Measurements from ENCODE around the gene SLC7A11. TPM values are rescaled to one million over a fixed set of nuclear protein-coding genes. Genes with fewer than 3 reads are reported as not detected.

Gene SLC7A11
- total RNA-seq, 1 donor from 2014 or later: 10.4 TPM

DNA sequence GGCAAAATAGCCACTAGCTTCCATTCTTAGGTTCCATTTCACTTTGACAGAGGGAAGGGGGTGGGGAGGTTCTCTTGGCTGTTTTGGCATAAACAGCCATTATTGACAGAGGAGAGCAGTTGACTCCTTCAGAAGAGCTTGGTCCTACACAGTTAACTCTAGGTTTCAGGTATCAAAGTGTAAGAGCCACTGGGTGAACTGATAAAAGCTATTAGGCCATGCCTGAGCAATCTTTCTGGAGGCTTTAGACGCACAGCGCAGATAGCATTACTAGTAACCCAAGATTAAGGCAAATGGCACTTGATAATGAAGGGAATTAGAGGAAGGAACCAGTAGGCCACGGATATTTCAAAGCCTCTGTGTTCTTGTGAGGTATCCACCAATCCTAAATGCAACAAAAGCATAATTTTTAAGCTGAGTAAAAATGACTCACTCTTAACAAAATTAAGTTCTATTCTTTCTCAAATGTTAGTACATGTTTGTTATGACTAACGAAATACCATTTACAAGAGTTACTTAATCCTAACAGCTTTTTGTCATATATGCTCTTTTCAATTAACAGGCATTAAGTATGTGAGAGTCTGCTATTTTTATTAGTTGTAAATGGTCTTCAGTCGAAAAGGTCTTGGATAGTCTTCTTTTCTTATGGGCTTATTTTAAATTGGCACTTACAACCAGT is 53.6 kb downstream of the SLC7A11 start:
- Mint-ChIP-seq H3K9me3 (ENCODE audit: unreplicated experiment) (no peaks in the 10 kb centered on the region), H3K27me3 (ENCODE audit: unreplicated experiment) (no peaks in the 10 kb centered on the region), H3K4me1 (ENCODE audit: low read depth, unreplicated experiment) (peaks cover 18% of the 10 kb centered on the region), H3K36me3 (ENCODE audit: unreplicated experiment) (no peaks in the 10 kb centered on the region), H3K4me3 (ENCODE audit: unreplicated experiment) (no peak overlapping the region), H3K27ac (ENCODE audit: unreplicated experiment) (no peak overlapping the region)
- DNase-seq: no peak
- TF ChIP-seq, protein P1, sequence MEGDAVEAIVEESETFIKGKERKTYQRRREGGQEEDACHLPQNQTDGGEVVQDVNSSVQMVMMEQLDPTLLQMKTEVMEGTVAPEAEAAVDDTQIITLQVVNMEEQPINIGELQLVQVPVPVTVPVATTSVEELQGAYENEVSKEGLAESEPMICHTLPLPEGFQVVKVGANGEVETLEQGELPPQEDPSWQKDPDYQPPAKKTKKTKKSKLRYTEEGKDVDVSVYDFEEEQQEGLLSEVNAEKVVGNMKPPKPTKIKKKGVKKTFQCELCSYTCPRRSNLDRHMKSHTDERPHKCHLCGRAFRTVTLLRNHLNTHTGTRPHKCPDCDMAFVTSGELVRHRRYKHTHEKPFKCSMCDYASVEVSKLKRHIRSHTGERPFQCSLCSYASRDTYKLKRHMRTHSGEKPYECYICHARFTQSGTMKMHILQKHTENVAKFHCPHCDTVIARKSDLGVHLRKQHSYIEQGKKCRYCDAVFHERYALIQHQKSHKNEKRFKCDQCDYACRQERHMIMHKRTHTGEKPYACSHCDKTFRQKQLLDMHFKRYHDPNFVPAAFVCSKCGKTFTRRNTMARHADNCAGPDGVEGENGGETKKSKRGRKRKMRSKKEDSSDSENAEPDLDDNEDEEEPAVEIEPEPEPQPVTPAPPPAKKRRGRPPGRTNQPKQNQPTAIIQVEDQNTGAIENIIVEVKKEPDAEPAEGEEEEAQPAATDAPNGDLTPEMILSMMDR (IDR thresholded peaks at IDR 0.05; ENCODE audit: partially characterized antibody, unreplicated experiment): no peak

DNA sequence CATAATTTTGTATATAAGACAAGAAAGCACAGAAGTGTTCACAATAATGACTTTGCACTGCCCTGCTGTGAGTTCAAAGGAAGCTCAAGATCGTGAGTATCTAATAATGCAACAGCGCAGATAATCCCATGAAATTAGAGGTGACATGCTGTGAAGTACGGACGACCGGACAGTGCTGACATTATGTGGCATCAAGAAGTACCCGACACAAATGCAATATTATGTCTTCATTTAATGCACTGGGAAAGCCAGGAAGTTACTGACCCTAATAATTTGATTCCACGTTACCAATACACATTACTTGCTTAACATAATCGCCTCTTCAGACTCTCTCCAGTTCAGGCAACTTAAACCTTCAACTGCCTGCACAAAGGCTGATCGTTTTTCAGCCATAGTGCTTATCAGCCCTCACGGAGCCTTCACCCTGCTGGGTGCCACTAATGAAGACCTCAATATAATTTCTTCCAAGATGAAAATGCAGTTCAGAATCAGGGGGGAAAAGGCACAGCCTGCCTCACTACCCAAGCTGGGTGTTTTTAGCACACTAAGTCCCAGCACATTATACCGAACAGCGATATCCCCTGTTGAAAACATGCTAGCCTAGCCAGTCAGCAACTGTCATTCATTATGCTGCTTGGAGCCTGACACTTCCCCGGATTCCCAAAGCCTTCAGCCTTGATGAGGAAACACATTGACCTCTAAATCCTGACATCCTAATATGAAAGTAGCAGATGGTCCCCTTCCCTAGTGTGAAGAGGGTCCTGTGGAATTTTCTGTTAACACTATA is 56.1 kb downstream of the SLC7A11 start:
- peak; percentile 10 for DNase-seq
- Mint-ChIP-seq H3K4me1 (ENCODE audit: low read depth, unreplicated experiment) (peaks cover 20% of the 10 kb centered on the region), H3K4me3 (ENCODE audit: unreplicated experiment) (no peak overlapping the region), H3K27me3 (ENCODE audit: unreplicated experiment) (no peaks in the 10 kb centered on the region), H3K36me3 (ENCODE audit: unreplicated experiment) (no peaks in the 10 kb centered on the region), H3K27ac (ENCODE audit: unreplicated experiment) (peak overlapping the region; percentile 46), H3K9me3 (ENCODE audit: unreplicated experiment) (no peaks in the 10 kb centered on the region)
- TF ChIP-seq, protein P1 (IDR thresholded peaks at IDR 0.05; ENCODE audit: partially characterized antibody, unreplicated experiment): no peak

DNA sequence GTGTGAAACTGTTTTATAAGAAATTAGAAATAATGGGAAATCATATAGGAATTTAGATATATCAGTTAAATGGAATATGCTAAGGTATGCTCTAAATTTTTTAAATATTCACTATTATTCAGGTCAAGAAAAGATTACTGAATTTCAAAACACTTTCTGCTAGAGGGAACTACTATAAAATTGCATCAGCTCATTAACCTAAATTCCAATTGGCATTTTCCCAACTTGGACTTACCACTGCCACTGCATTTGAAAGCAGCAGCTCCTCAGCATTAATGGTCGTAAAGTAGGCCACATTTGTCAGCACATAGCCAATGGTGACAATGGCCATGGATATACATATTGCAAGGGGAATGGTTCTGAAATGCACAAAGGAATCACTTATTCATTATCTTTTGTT is 57.3 kb downstream of the SLC7A11 start:
- no peak overlapping the region for H3K4me3 Mint-ChIP-seq (ENCODE audit: unreplicated experiment)
- H3K4me1 Mint-ChIP-seq (ENCODE audit: low read depth, unreplicated experiment): peaks cover 18% of the 10 kb centered on the region
- TF ChIP-seq, protein P1 (IDR thresholded peaks at IDR 0.05; ENCODE audit: partially characterized antibody, unreplicated experiment): no peak
- no peaks in the 10 kb centered on the region for H3K36me3 Mint-ChIP-seq (ENCODE audit: unreplicated experiment)
- DNase-seq: no peak
- no peak overlapping the region for H3K27ac Mint-ChIP-seq (ENCODE audit: unreplicated experiment)
- no peaks in the 10 kb centered on the region for H3K27me3 Mint-ChIP-seq (ENCODE audit: unreplicated experiment)
- no peaks in the 10 kb centered on the region for H3K9me3 Mint-ChIP-seq (ENCODE audit: unreplicated experiment)

DNA sequence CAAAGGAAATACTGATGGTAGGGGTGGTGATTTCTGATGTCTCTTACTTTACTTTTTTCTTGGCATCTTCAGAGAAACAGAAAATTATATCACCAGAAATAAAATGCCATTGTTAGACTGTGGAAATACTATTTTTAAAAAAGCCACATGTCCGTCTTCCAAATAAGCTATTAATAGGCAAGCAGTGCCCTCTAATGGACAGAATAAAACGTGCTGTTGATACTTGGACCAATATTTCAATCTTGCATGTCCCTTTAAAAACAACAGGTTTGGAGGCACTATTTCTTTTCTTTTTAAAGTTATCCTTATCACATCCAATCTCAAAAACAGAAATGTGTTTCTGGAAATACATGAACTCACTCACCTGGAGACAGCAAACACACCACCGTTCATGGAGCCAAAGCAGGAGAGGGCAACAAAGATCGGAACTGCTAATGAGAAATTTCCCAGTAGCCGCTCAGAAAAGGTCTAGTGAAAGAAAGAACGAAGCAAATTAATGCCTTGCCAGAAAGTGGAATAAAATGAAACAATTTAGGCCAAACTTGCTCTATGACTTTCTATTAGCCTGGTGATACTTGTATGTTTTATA is 59.2 kb downstream of the SLC7A11 start:
- DNase-seq: no peak
- Mint-ChIP-seq H3K9me3 (ENCODE audit: unreplicated experiment) (no peaks in the 10 kb centered on the region), H3K27me3 (ENCODE audit: unreplicated experiment) (no peaks in the 10 kb centered on the region), H3K4me1 (ENCODE audit: low read depth, unreplicated experiment) (peaks cover 19% of the 10 kb centered on the region), H3K36me3 (ENCODE audit: unreplicated experiment) (no peaks in the 10 kb centered on the region), H3K27ac (ENCODE audit: unreplicated experiment) (no peak overlapping the region), H3K4me3 (ENCODE audit: unreplicated experiment) (no peak overlapping the region)
- TF ChIP-seq, protein P1 (IDR thresholded peaks at IDR 0.05; ENCODE audit: partially characterized antibody, unreplicated experiment): peak; percentile 55
